AG08396 (cell line): Measurements from ENCODE around the gene ARHGAP26.

Source experiments
- DNase-seq: peaks from one replicate; pipeline ENCODE4 v3.0.0; 2012; ENCODE audit warnings: low spot score, mixed read lengths

Gene ARHGAP26

GRCh38 chr5:143044265-143044664 lies 274.1 kb downstream of the ARHGAP26 start:
- DNase-seq: no peak

- DNase-seq: no peak
Measured at GRCh38 chr5:143045062-143045461, 274.9 kb downstream of the ARHGAP26 start.

GRCh38 chr5:143046314-143046713 lies 276.1 kb downstream of the ARHGAP26 start:
- DNase-seq: no peak

- no peak for DNase-seq
Measured at GRCh38 chr5:143047091-143047490, 276.9 kb downstream of the ARHGAP26 start.

- no peak for DNase-seq
Measured at GRCh38 chr5:143050183-143050582, 280.0 kb downstream of the ARHGAP26 start.

GRCh38 chr5:143051244-143052058 lies 281.3 kb downstream of the ARHGAP26 start:
- peak; percentile 65 for DNase-seq

GRCh38 chr5:143052967-143053682 lies 282.9 kb downstream of the ARHGAP26 start:
- DNase-seq: no peak

GRCh38 chr5:143053780-143054179 lies 283.6 kb downstream of the ARHGAP26 start:
- DNase-seq: no peak

GRCh38 chr5:143054480-143054941 lies 284.3 kb downstream of the ARHGAP26 start:
- no peak for DNase-seq

GRCh38 chr5:143055596-143056338 lies 285.6 kb downstream of the ARHGAP26 start:
- no peak for DNase-seq

- DNase-seq: no peak
Measured at GRCh38 chr5:143056339-143056704, 286.1 kb downstream of the ARHGAP26 start.

- DNase-seq: no peak
Measured at GRCh38 chr5:143056792-143057579, 286.8 kb downstream of the ARHGAP26 start.

- no peak for DNase-seq
Measured at GRCh38 chr5:143057580-143057999, 287.4 kb downstream of the ARHGAP26 start.

GRCh38 chr5:143059355-143059754 lies 289.2 kb downstream of the ARHGAP26 start:
- DNase-seq: no peak

GRCh38 chr5:143059976-143060765 lies 290.0 kb downstream of the ARHGAP26 start:
- no peak for DNase-seq

GRCh38 chr5:143061161-143061945 lies 291.2 kb downstream of the ARHGAP26 start:
- peak; percentile 45 for DNase-seq

- no peak for DNase-seq
Measured at GRCh38 chr5:143062379-143062778, 292.2 kb downstream of the ARHGAP26 start.

- DNase-seq: no peak
Measured at GRCh38 chr5:143063175-143063970, 293.2 kb downstream of the ARHGAP26 start.

- DNase-seq: peak; percentile 14
Measured at GRCh38 chr5:143064218-143064641, 294.1 kb downstream of the ARHGAP26 start.
